GM13977 (cell line): ENCODE results near the gene DRD4.
"Not testable (repeated sequence)": the region's sequence is repeated elsewhere in the genome, so short reads cannot be mapped to it uniquely, and the experiment has no call there.

Experiments
- DNase-seq: peaks from one replicate; pipeline ENCODE4 v3.0.0; 2012; ENCODE audit warnings: low spot score
- CTCF ChIP-seq: IDR thresholded peaks from 2 replicates; pipeline ENCODE4 v1.5.1; 2012; ENCODE audit warnings: mild to moderate bottlenecking, control low read depth; ENCODE audit not compliant: insufficient read depth; ENCODE audit errors: extremely low read depth, missing control alignments
- in situ Hi-C: fragments of 300-500 bp; cut with MboI; formaldehyde crosslinking; loops from one replicate; pipeline ENCODE4 v1.12.0; 2022; ENCODE audit warnings: low sequenced_read_pairs, low pct_unique_long_range_greater_than_20kb, mixed read lengths, inconsistent platforms; ENCODE audit not compliant: unreplicated experiment

DRD4 gene

GRCh38 chr11:689625-690024 is 52.6 kb downstream of the DRD4 start:
- in situ Hi-C loops = no loop called here
- DNase-seq = no peak
- TF ChIP-seq CTCF = no peak

- in situ Hi-C loops, DNase-seq: not testable (repeated sequence)
Observed at GRCh38 chr11:690244-690643, 53.2 kb downstream of the DRD4 start.
